ENCODE measurements around the gene PDE11A. TPM values are rescaled to one million over a fixed set of nuclear protein-coding genes. Genes with fewer than 3 reads are reported as not detected.

Gene PDE11A
- total RNA-seq, 6 experiments from 2014 or later = 1.2 to 9.4 (median 6.3) TPM

DNA sequence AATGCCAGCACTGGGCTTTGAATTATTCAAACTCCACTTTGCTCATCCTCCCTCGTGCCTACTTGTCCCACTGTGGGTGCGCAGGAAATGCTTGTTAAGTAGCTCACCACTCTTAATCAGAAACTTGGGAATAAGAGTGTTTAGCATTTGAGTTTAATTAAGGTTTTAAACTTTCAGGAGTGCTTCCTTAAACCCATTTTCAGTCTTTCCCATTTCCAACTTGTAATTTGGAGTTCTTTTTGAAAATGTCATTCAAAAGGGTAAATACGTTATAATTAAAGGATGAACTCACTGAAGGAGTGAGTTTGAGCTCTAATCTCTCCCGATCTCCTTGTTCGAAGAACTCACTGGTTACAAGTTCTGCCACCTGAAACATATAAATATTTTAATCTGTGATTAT, 403.4 kb downstream of the PDE11A start:
- H3K9me3 ChIP-seq = no peaks in the 10 kb centered on the region
- no peak for DNase-seq
- ATAC-seq = no peak
- no peak overlapping the region for H3K4me3 ChIP-seq
- intact Hi-C loops (cut with DNase I) = no loop called here
- H3K27ac ChIP-seq = no peak overlapping the region
- no peak for TF ChIP-seq POLR2A (IDR thresholded peaks at IDR 0.05)
- TF ChIP-seq, protein P1, sequence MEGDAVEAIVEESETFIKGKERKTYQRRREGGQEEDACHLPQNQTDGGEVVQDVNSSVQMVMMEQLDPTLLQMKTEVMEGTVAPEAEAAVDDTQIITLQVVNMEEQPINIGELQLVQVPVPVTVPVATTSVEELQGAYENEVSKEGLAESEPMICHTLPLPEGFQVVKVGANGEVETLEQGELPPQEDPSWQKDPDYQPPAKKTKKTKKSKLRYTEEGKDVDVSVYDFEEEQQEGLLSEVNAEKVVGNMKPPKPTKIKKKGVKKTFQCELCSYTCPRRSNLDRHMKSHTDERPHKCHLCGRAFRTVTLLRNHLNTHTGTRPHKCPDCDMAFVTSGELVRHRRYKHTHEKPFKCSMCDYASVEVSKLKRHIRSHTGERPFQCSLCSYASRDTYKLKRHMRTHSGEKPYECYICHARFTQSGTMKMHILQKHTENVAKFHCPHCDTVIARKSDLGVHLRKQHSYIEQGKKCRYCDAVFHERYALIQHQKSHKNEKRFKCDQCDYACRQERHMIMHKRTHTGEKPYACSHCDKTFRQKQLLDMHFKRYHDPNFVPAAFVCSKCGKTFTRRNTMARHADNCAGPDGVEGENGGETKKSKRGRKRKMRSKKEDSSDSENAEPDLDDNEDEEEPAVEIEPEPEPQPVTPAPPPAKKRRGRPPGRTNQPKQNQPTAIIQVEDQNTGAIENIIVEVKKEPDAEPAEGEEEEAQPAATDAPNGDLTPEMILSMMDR (IDR thresholded peaks at IDR 0.05) = no peak
- H3K27me3 ChIP-seq = no peaks in the 10 kb centered on the region
- WGBS (ENCODE audit: insufficient coverage, low coverage, low lambda C conversion rate, missing lambda C conversion rate) = 84% methylated on average over 5 of the region's 5 CpGs
- H3K4me1 ChIP-seq = peaks cover 0 to 5% (median 0%) of the 10 kb centered on the region in 4 donors
- no peaks in the 10 kb centered on the region for H3K36me3 ChIP-seq

DNA sequence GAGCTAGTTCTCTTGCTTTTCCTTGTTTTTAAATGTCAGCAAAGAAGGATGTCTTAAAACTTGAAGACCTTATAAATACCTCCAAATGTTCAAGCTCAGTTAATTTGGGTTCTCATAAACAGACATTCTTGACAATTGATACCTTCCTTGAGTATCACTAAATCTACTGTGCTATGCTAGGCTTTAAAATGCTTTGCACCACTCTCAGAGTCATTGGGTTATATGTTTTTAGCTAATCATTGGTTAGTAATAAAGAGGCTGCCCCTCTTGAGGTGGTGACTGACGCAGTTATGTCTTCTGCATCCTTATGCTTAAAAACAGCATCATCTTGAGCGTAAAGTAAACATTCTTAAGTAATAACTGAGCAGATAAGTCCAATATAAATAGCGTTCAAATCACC, 404.0 kb downstream of the PDE11A start:
- TF ChIP-seq, protein P1 (IDR thresholded peaks at IDR 0.05) = no peak
- no peak for TF ChIP-seq POLR2A (IDR thresholded peaks at IDR 0.05)
- H3K9me3 ChIP-seq = no peaks in the 10 kb centered on the region
- no peak overlapping the region for H3K27ac ChIP-seq
- intact Hi-C loops (cut with DNase I) = no loop called here
- H3K36me3 ChIP-seq = no peaks in the 10 kb centered on the region
- peaks cover 0 to 5% (median 0%) of the 10 kb centered on the region in 4 donors for H3K4me1 ChIP-seq
- H3K27me3 ChIP-seq = no peaks in the 10 kb centered on the region
- WGBS (ENCODE audit: insufficient coverage, low coverage, low lambda C conversion rate, missing lambda C conversion rate) = 92% methylated on average over 3 of the region's 3 CpGs
- DNase-seq (no peak), ATAC-seq (no peak)
- no peak overlapping the region for H3K4me3 ChIP-seq

DNA sequence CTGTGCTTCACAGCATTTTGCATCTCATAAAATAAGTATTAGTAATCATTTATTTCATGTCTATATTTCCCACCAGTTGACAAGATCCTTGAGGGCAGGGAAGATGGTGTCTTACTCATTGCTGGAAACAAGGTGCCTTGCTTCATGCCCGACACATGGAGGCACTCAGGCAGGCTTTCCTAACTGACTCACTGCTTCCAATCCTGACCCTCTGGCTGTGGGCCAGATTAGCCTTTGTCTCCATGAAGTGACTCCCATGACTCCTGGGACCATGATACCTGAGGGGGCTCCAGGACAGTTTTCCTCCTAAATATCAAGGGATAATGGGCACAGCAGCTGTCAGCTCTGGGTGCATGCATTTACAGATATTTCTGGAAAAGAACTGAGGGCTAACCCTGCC, 405.0 kb downstream of the PDE11A start:
- H3K27ac ChIP-seq = no peak overlapping the region
- WGBS (ENCODE audit: insufficient coverage, low coverage, low lambda C conversion rate, missing lambda C conversion rate) = 0% methylated on average over 1 of the region's 1 CpG

DNA sequence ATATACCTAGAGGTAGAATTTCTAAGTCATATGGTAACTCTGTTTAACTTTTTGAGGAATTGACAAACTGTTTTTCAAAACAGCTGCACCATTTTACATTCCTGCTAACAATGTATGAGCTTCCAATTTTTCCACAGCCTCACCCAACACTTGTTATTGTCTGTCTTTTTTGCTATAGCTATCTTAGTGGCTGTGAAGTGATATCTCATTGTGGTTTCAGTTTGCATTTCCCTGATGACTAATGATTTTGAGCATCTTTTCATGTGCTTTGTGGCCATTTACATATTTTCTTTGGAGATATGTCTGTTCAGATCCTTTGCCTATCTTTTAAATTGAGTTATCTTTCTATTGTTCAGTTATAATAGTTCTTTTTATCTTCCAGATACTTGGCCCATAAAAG, 406.2 kb downstream of the PDE11A start:
- intact Hi-C loops (cut with DNase I) = no loop called here

More for the DNA sequence above, 405.0 kb downstream of the PDE11A start:
- Histone ChIP-seq H3K27me3 (no peaks in the 10 kb centered on the region), H3K9me3 (no peaks in the 10 kb centered on the region), H3K4me1 (peaks cover 0 to 5% (median 0%) of the 10 kb centered on the region in 4 donors), H3K36me3 (no peaks in the 10 kb centered on the region), H3K4me3 (no peak overlapping the region)
- no peak for DNase-seq
- ATAC-seq = no peak
- TF ChIP-seq POLR2A (IDR thresholded peaks at IDR 0.05) = no peak
- TF ChIP-seq, protein P1 (IDR thresholded peaks at IDR 0.05) = no peak
- intact Hi-C loops (cut with DNase I) = no loop called here

More for the DNA sequence above, 406.2 kb downstream of the PDE11A start:
- H3K36me3 ChIP-seq = no peaks in the 10 kb centered on the region
- H3K27ac ChIP-seq = no peak overlapping the region
- H3K9me3 ChIP-seq = no peaks in the 10 kb centered on the region
- no peaks in the 10 kb centered on the region for H3K27me3 ChIP-seq
- TF ChIP-seq, protein P1 (IDR thresholded peaks at IDR 0.05) = no peak
- TF ChIP-seq POLR2A (IDR thresholded peaks at IDR 0.05) = no peak
- DNase-seq (no peak), ATAC-seq (no peak)
- peaks cover 0 to 5% (median 0%) of the 10 kb centered on the region in 4 donors for H3K4me1 ChIP-seq
- no peak overlapping the region for H3K4me3 ChIP-seq
